IPS-NIHi7 (cell line): ENCODE data around the gene SMIM11.
"Not testable (repeated sequence)": the region's sequence is repeated elsewhere in the genome, so short reads cannot be mapped to it uniquely, and the experiment has no call there.

Source experiments
- DNase-seq: peaks from one replicate; pipeline ENCODE4 v3.0.0; 2012; ENCODE audit warnings: mixed read lengths; ENCODE audit errors: extremely low spot score

SMIM11 gene

DNA sequence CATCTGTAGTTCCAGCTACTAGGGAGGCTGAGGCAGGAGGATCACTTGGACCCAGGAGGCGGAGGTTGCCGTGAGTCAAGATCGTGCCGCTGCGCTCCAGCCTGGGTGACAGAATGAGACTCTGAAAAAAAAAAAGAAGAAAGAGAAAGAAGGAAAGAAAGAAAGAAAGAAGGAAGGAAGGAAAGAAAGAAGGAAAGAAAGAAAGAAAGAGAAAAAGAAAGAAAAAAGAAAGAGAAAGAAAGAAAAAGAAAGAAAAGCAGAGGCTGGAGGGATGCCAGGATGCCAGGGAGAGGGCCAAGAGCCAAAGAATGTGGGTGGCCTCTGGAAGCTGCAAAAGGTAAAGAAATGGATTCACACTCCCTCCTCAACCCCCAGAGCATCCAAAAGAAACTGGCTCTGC is 19.7 kb upstream of the SMIM11 start:
- no peak for DNase-seq

DNA sequence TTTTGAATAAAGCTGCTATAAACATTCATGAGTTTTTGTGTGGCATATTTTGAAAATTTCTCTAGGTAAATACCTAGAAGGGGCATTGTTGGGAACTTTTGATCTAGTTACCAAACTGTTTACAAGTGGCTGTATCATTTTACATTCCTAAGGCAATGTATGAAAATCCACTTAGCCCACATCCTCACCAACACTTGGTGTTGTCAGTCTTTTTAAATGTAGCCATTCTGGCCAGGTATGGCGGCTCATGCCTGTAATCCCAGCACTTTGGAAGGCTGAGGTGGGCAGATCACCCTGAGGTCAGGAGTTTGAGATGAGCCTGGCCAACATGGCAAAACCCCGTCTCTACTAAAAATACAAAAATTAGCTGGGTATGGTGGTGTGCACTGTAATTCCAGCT is 17.4 kb upstream of the SMIM11 start:
- no peak for DNase-seq

DNA sequence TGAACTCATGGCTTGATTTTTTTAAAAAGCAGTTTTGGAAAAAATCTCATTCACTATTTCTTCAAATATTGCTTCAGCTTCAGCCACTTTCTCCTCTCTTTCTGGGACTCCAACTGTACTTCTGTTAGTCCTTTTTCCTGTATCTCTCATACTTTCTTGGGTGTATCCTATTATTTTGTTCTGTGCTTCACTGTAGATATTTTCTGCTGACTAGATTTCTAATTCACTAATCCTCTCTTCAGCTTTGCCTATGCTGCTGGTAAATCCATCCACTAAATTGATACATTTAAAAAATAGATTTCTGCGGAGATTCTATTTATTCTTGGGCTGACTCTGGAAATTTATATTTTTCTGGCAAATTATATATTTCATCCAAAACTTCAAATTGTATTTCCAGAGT is 16.4 kb upstream of the SMIM11 start:
- DNase-seq, result no peak

DNA sequence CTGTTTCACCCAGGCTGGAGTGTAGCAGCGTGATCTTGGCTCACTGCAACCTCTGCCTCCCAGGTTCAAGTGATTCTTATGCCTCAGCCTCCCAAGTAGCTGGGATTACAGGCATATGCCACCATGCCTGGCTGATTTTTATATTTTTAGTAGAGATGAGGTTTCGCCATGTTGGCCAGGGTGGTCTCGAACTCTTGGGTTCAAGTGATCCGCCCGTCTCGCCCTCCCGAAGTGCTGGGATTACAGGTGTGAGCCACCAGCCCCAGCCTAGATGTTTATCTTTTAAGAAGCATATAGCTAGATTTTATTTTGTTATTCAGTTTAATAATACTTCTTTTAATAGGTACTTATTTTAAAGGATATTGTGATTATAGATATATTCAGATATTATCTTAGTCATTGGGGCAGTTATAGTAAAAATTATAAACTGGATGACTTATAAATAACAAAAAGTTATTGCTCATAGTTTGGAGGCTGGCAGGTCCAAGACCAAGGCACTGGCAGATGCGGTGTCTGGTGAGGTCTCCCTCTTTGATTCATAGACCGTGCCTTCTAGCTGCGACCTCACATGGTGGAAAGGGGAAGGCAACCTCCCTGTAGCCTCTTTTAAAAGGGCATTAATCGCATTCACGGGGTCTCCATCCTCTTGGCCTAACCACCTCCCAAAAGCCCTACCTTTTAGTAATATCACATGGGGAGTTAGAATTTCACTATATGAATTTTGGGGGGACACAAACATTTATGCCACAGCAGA is 14.6 kb upstream of the SMIM11 start:
- DNase-seq, result no peak

DNA sequence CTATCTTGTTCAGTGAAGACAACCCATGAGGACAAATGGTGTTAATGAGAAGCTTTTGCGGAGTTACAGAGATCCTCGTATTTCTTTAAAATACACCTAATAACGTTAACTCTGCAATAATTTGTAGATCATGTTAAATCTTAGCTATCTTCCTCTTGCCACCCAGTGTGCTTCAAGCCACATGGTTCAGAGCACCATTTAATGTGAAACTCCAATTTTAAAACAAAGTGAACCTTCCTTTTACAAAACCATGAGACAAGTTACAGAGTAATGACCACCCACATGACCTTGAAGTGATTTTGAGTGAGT is 13.2 kb upstream of the SMIM11 start:
- no peak for DNase-seq

DNA sequence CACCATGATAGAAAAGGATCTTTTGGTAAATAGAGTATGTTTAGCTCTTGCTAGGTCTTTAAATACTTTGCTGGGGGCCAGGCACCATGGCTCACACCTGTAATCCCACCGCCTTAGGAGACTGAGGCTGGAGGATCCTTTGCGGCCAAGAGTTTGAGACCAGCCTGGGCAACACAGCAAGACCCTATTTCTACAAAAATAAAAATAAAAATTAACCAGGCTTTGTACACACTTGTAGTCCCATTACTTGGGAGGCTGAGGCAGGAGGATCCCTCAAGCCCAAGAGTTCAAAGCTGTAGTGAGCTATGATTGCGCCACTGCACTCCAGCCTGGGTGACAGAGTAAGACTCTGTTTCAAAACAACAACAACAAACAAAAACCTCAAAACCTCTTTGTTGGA is 12.6 kb upstream of the SMIM11 start:
- DNase-seq, result no peak

DNA sequence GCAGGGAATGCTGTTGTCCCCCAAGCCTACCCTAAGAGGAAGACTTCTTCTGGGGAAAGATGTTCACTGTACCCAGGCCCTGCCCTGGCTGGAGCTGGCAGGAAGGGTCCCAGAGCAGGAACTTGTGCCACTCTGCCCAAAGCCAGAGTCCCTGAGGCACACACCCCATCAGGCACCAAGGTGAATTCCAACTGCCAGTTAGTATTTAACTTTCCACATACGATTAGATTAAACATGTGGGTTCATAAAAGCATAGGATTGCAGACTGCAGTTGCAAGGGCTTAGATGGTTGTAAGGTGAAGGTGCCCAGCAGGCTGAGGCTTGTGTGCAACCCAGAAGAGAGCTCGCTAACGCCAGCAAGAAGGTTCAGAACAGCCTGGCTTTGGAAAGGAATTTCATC is 11.6 kb upstream of the SMIM11 start, which contains the start of gene KCNE2:
TSS of gene KCNE2 (plus strand) at position 274 of the 400 bp plus-strand sequence. CDS start 6,473 bp downstream, outside the sequence.
- no peak for DNase-seq

DNA sequence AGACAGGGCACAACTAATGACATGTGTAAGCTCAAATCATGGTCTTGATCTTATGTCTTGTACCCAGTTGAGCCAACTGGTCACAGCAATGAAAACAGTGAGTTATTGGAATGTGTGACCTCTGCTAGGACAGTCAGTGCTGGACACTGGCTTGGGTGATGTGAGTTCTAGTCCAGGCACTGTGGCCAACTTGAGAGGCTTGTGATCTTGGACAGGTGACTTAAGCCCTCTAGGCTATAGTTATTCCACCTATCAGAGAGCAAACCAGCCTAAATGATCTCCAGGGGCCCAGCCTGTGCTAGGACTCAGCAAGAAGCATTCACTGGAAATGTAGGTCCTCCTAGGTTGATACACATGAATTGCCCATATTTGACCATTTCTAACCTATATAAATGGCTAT is 10.4 kb upstream of the SMIM11 start:
- DNase-seq, result no peak

DNA sequence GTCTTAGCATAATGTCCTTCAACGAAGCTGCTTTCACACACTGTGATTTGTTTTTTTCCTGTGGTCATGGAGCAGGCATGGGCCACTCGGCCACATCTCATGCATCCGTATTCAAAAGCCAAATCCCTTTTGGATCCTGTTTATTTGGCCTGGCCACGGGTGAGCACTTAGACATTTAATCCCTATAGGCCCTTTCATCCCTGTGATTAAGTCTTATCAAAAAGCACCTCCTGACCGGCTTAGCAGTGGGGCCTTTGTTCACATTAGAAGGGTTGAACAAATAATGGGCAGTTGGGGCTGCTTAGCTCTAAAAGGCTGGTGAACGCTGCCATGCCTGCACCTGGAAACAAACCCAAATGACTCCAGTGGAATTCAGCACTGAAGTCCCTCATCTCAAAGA is 9.5 kb upstream of the SMIM11 start:
- no peak for DNase-seq

DNA sequence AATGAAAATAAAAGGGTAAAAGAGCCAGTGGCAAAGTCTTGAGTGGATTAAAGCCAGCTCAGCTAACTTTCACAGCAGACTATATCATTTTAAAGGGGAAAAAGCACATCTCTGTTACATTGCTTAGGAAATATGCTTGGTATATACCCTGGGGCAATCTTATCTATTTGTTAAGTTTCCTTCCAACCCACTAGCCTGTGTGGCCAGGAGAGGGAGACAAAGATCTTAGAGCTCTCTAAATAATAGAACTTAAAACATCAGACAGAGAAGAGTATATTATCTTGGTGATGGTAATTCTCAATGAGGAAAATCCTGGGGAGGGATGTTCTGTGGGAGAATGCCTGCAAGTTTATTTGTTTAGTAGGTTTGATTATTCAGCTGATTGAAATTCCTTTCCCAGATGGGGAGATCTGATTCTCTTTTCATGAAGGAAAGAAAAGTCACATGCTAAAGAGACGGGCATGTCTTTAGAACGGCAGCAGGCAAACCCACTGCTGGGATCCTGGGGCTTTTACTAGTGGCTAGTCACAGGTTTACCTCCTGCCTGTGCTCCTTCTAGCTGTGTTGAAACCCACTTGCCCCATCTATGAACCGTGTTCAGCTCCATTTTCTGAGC is 7.9 kb upstream of the SMIM11 start:
- DNase-seq, result peak; percentile 38

DNA sequence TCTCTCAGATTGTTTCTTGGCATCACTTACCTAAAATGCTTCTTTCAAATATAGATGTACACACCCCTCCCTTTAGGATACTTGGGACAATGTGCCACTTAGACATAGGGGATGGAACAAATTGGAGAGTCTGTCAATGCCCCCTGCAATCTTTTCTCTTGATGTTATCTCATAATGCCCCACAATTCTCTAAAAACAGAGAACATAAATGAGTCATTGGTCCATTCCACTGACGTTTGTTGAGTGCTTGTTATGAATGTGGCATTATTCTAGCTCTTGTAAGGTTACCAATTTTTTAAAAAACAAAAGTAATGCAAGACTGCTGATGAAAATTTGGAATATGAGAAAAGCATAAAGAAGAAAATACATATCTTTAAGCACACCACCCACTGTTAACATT is 5.6 kb upstream of the SMIM11 start:
- DNase-seq, result no peak

DNA sequence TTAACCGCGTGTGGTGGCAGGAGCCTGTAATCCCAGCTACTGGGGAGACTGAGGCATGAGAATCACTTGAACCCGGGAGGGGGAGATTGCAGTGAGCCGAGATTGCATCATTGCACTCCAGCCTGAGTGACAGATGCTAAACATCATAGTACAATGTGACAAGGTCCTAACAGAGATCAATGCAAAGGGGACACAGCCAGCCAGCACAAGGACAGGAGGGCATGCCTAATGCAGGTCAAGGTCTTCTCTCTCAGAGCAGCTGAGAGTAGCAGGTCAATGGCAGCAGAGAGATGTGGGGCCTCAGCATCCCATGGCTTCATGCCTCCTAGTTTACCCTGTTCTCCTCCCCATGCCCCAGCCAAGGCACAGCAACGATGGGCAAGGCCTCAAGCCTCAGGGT is 3.0 kb upstream of the SMIM11 start:
- no peak for DNase-seq

DNA sequence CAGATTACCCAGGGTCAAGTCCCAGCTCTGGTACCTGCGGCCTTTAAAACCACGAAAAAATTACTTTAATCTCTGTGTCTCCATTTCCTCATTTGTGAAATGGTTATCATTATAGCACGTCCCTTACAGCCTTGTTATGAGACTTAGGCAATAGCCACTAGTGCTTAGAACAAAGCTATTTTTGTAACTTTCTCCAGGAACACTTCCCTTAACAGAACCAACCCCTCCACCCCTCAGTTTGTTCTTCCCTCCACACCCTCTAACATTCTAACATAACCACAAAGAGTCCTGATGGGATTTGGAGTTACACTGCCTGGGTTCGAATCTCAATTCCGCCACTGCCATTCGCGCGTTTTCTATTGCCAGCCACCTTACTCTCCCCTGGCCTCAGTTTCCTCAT is 845 bp upstream of the SMIM11 start:
- not testable (repeated sequence) for DNase-seq

DNA sequence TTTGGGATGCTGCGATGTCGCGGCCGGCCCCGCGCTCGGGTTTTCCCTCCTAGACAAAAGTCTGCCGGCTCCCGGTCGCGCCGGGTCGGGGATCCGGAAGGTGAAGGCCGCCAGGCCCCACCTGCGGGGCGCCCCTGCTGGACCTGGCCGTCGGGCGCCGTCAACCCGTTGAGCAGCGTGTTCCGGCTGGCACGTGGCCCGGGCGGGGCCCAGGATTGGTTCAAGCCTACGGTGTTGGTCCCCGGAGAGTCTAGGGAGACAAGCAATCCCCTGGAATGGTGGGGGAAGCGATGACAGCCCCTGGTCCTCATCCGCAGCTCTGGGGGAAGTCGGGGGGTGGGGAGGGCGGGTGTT is 289 bp downstream of the SMIM11 start:
- DNase-seq, result not testable (repeated sequence)

DNA sequence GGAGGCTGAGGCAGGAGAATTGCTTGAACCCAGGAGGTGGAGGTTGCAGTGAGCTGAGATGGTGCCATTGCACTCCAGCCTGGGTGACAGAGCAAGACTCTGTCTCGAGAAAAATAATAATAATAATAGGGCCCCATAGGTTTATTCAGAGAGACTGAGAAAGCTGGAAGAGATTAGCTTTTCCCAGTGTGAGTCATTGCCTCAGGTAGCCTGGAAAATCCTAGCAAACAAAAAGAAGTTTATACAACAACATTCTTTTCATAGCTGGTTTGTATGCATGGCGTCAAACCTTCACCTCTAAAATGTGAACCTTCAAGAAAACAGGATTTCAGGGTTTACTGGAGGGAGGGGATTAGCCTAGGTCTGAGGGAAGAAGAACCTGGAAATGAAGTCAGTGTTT is 7.8 kb downstream of the SMIM11 start:
- DNase-seq, result not testable (repeated sequence)

DNA sequence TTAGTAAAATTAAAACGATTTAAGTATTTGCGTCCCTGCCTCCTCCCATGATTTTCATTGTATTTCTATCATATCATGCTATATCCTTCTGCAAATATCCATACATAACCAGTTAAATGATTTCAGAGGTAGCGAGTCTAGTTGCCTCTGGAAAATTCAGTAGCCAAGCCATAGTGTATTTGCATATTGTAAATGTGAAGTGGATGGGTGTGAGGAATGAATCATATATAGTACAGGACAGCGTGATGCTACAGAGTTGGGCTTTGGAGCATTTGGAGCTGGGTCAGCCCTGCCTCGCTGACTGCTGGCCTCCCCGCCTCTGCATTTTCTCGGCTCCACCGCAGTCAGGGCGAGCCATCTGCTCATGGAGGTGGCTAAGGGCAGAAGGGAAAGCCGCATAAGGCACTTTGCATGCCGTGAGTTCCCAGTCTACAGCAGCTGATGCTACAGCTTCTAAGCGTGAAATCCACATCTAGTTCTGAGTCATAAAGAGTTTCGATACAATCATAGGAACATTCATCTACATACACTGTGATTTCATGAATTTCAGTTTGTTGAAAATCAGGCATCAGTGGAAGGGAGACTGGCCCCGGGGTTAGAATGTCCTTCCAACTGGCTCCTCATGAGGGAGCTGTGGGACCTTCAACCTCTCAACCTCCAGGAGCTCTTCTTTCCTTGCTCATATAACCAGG is 8.6 kb downstream of the SMIM11 start:
- not testable (repeated sequence) for DNase-seq

DNA sequence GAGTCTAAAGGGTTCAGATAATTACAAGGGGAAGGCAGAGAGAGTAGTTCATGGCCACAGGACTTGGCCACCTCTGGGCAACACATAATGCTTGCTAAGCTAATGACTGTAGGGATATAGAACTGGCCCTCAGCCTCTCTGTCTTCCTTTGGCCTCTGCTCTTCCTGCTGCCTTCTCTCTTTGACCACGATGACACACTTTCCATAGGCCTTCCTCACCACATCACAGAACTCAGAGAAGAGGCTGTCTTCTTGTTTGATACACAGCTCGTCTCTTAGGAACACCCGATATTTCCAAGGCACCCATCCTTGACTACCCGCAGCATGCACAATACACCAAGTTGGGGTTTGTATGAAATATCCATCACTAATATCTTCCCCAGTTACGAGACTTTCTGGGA is 25.2 kb downstream of the SMIM11 start:
- not testable (repeated sequence) for DNase-seq

DNA sequence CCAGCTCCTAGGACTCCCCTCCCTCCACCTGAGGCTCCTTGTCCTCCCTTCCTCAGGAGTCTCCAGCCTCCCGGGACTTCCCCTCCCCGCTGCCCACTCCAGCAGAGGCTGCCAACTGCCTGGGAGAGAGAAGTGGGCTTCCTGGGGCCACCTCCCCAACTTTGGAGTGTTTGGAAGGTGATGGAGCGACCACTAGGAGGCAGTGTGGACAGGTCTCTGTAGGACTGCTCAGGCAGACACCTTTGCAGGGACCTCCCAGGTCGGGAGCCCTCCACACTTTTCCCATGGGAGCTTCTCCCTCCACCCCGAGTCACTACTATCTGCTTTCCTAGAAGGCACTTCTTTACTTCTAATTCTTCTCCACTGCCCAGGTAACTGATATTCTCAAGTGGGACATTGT is 29.4 kb downstream of the SMIM11 start:
- not testable (repeated sequence) for DNase-seq

DNA sequence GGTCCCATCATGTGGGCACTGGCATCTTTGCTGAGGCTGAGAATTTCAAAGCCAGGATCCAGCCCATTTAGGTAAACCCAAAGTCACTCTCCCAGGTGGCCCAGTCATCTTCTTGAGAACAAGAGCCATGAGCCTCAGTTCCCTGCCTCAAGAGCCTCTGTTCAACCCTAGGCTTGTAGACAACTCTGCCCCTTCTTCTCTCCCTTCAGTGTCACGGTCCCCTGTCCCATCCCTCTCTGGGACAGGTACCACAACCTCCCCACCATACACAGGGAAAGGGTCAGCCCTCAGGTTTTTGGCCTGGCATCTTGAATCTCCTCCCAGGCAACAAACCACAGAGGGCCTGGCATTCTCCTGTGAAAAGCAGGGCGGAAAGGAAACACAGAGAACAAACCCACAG is 30.4 kb downstream of the SMIM11 start:
- not testable (repeated sequence) for DNase-seq

DNA sequence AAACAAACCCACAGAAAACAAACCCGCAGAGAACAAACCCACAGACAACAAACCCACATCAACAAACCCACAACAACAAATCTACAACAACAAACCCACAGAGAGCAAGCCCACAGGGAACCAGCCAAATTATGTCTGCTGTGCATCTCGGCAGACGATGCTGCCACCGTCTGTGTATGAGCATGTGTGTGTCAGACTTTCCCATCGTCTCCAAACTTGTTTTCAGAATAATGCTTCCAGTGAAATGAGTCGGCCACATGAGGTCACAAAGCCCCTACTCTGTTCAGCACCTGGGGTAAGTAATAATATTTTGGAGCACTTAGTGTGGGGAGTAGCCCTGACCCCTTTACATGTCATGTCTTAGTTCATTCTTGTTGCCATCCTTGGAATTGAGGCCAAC is 30.8 kb downstream of the SMIM11 start:
- DNase-seq, result not testable (repeated sequence)

DNA sequence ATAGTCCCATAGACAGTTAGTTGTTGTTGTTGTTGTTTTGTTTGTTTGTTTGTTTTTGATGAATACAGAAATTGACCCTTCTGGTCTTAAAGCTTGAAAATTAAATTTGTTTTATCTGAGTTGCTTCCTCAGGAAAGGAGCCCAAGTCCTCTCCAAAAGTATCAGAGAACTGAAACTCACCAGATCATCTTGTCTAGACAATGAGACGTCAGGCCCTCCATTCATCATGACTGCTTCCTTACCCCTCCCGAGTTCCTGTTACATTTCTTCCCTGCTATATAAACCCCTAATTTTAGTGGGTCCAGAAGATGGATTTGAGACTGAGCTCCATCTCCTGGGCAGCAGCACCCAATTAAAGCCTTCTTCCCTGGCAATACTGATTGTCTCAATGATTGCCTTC is 31.4 kb downstream of the SMIM11 start:
- not testable (repeated sequence) for DNase-seq

DNA sequence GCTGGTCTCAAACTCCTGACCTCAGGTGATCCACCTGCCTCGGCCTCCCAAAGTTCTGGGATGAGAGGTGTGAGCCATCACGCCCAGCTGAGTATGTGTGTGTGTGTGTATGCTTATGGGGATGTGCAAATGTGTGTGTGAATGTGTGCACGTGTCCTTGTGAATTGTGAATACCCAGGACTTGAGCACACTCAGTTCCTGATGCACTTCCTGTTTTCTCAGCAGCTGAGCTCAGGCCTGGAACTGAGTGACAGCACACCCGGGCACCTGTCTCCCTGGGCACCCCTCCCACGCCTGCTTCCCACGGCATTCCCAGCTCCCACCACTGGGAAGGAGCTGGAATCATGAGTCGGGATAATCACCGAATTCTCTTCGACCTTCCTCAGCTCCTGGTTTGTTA is 32.0 kb downstream of the SMIM11 start:
- not testable (repeated sequence) for DNase-seq

DNA sequence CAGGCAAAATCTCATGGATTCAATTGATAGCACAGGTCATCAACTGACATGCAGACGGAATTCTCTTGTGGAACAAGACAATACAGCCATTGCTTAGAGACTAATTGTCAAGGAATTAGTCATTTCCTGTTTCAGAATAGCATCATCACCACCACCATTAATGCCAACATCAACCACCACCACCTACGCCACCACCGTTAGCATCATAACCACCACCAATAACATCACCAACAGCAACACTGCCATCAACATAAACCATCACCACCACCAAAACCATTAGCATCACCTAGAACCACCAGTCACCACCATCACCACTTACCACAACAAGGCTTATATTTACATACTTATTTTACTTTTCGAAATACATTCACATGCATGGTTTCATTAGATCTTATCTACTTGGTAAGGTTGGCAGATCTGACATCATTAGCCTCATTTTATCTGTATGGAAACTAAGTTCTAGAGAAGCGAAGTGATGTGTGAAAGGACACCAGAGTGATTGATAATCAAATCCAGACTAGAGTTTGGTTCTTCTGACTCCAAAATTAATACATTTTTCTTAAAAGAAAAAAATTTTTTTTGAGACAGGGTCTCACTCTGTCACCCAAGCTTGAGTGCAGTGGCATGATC is 42.3 kb downstream of the SMIM11 start:
- DNase-seq, result not testable (repeated sequence)
